Muscle layer of colon (tissue), 2 donors: ENCODE data around the gene GOLIM4.

Experiments
- H3K27ac ChIP-seq: one replicate; pipeline ENCODE4 v1.7.0; 2013; ENCODE audit warnings: low read depth, mild to moderate bottlenecking, low read length, moderate library complexity
- H3K27me3 ChIP-seq, 2 donors: one replicate each; pipeline ENCODE4 v1.7.0; 2013; ENCODE audit warnings: low read length in 2 of 2, mild to moderate bottlenecking in 2 of 2; ENCODE audit not compliant: insufficient read depth in 2 of 2, control insufficient read depth in 1 of 2
- H3K36me3 ChIP-seq: one replicate; pipeline ENCODE4 v1.7.0; 2013; ENCODE audit warnings: mild to moderate bottlenecking, low read length; ENCODE audit not compliant: insufficient read depth
- H3K4me1 ChIP-seq: one replicate; pipeline ENCODE4 v1.7.0; 2013; ENCODE audit warnings: mild to moderate bottlenecking, low read length; ENCODE audit not compliant: insufficient read depth
- H3K4me3 ChIP-seq, 2 donors: one replicate each; pipeline ENCODE4 v1.7.0; 2013; ENCODE audit warnings: low read length in 2 of 2, low read depth in 1 of 2, mild to moderate bottlenecking in 1 of 2, moderate library complexity in 1 of 2
- H3K9ac ChIP-seq: one replicate; pipeline ENCODE4 v1.7.0; 2013; ENCODE audit warnings: low read length
- H3K9me3 ChIP-seq: one replicate; pipeline ENCODE4 v1.7.0; 2013; ENCODE audit warnings: mild to moderate bottlenecking, low read length
- donor health status: abdominal sarcoma.
- donor health status: Adenocarcinoma of cecum.

The GOLIM4 gene

GRCh38 chr3:168040607-168041208 lies 55.0 kb downstream of the GOLIM4 start:
- Histone ChIP-seq H3K4me1 (no peaks in the 10 kb centered on the region), H3K36me3 (peaks cover 8% of the 10 kb centered on the region), H3K27me3 (no peaks in the 10 kb centered on the region), H3K4me3 (no peak overlapping the region), H3K27ac (no peak overlapping the region), H3K9me3 (no peaks in the 10 kb centered on the region), H3K9ac (no peak overlapping the region)

GRCh38 chr3:168037020-168037419 lies 58.7 kb downstream of the GOLIM4 start:
- no peak overlapping the region for H3K27ac ChIP-seq

DNA sequence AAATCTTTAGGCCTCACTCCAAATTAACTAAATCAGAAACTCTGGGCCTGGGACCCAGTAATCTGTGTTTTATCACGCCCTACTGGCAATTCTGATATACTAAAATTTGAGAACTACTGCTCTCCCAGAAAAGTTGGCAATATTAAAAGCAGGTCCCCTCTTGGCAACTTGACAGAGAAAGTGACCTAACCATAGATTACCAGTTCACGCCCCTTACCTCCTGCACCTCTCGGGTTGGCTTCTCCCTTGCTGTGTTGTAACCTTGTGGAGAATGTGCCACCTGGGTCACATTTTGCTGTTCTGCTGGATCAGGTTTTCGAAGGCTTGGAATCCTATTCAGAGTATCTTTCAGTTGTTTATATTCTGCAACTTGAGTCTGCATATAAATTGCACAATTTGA lies 59.1 kb downstream of the GOLIM4 start:
- Histone ChIP-seq H3K4me3 (no peak overlapping the region), H3K36me3 (peaks cover 18% of the 10 kb centered on the region), H3K4me1 (peaks cover 9% of the 10 kb centered on the region), H3K27ac (no peak overlapping the region), H3K9me3 (no peaks in the 10 kb centered on the region), H3K9ac (no peak overlapping the region), H3K27me3 (no peaks in the 10 kb centered on the region)

More at GRCh38 chr3:168037020-168037419, 58.7 kb downstream of the GOLIM4 start:
- Histone ChIP-seq H3K9me3 (no peaks in the 10 kb centered on the region), H3K36me3 (peaks cover 14% of the 10 kb centered on the region), H3K9ac (no peak overlapping the region), H3K4me1 (peaks cover 9% of the 10 kb centered on the region), H3K27me3 (no peaks in the 10 kb centered on the region), H3K4me3 (no peak overlapping the region)

DNA sequence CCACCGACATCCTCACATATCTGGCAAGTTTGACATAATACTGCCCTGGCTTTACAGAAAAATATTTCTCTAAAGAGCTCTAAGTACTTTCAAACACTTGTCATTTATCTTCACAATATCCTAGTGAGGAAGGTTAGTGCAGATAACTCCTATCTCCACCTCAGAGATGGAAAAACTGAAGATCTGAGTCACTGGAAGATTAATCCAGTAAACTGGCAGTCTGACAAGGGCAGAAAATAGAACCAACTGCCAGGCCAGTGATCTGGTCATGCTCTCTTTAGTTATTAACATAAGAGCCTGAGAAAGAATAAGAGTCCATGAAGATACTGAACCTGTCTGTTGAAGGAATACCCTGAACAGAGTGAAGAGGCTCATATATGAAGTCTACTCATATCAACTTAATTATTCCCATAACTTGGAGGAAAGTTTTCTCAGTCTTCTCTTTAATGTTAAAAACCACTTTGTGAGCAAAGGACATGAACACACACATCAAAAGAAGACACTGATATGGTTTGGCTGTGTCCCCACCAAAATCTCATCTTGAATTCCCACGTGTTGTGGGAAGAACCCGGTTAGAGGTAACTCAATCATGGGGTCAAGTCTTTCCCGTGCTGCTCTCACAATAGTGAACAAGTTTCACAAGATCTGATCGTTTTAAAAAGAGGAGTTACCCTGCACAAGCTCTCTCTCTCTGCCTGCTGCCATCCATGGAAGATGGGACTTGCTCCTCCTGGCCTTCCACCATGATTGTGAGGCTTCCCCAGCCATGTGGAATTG lies 61.4 kb downstream of the GOLIM4 start:
- no peaks in the 10 kb centered on the region for H3K27me3 ChIP-seq
- H3K4me3 ChIP-seq: no peak overlapping the region
- H3K9me3 ChIP-seq: no peaks in the 10 kb centered on the region
- no peak overlapping the region for H3K27ac ChIP-seq
- H3K4me1 ChIP-seq: peaks cover 9% of the 10 kb centered on the region
- no peak overlapping the region for H3K9ac ChIP-seq
- peaks cover 24% of the 10 kb centered on the region for H3K36me3 ChIP-seq

DNA sequence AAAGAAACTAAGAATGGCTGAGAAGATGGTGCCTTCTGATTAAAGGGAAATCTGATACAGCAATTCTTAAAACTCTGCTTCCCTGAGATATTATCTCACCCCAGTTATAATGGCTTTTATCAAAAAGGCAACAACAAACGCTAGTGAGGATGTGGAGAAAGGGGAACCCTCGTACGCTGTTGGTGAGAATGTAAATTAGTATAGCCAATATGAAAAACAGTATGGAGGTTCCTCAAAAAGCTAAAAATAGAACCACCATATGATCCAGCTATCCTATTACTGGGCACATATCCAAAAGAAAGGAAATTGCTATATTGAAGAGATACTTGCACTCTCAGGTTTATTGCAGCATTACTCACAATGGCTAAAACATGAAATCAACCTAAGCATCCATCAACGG lies 65.1 kb downstream of the GOLIM4 start:
- H3K4me3 ChIP-seq: no peak overlapping the region
- H3K9ac ChIP-seq: no peak overlapping the region
- H3K36me3 ChIP-seq: peaks cover 26% of the 10 kb centered on the region
- H3K27ac ChIP-seq: no peak overlapping the region
- H3K4me1 ChIP-seq: peaks cover 12% of the 10 kb centered on the region
- no peaks in the 10 kb centered on the region for H3K27me3 ChIP-seq
- H3K9me3 ChIP-seq: no peaks in the 10 kb centered on the region

DNA sequence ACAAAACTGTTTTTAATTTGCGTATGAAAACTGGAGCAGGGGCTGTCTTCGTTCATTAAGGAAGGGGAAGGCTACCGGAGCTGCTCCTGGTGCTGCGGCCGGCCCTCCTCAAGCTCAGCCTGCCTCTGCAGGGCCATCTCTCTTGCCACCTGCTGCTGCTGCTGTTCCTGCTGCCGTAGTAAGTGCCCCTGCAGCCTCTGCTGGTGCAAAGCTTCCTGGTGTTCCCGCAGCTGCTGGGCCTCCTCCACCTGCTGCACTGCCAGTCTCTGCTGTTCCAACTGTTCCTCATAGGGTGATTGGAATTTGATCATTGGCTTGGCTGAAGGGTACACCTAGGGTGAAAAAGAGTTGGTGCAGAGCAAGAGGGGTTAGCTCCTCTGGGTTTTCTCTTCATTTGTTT lies 66.0 kb downstream of the GOLIM4 start:
- no peaks in the 10 kb centered on the region for H3K9me3 ChIP-seq
- no peak overlapping the region for H3K27ac ChIP-seq
- peaks cover 26% of the 10 kb centered on the region for H3K36me3 ChIP-seq
- no peak overlapping the region for H3K9ac ChIP-seq
- H3K4me1 ChIP-seq: peaks cover 16% of the 10 kb centered on the region
- no peaks in the 10 kb centered on the region for H3K27me3 ChIP-seq
- no peak overlapping the region for H3K4me3 ChIP-seq

DNA sequence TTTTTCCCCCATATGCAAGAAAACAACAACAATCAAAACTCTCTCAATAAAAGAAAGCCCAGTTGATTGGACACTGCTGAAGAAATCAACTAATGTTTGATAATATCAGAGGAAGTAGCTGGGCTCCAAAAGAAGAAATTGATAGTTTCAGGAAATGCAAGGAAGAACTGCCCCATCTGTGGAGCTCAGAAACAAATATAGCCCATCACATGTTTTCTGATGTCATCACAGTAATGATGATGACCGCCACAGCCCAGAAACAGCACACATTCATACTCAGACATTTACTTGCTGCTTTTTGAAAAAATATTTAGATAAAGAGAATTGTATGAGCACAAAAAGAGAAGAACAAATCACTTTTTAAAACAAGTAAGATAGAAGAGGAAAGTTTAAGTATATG lies 67.6 kb downstream of the GOLIM4 start:
- H3K9ac ChIP-seq: no peak overlapping the region
- H3K27ac ChIP-seq: no peak overlapping the region
- H3K4me3 ChIP-seq: no peak overlapping the region
- H3K9me3 ChIP-seq: no peaks in the 10 kb centered on the region
- H3K4me1 ChIP-seq: peaks cover 13% of the 10 kb centered on the region
- H3K36me3 ChIP-seq: peaks cover 41% of the 10 kb centered on the region
- H3K27me3 ChIP-seq: no peaks in the 10 kb centered on the region

- no peak overlapping the region for H3K9ac ChIP-seq
- H3K4me1 ChIP-seq: peaks cover 13% of the 10 kb centered on the region
- no peak overlapping the region for H3K4me3 ChIP-seq
- H3K27ac ChIP-seq: no peak overlapping the region
- H3K36me3 ChIP-seq: peaks cover 46% of the 10 kb centered on the region
- no peaks in the 10 kb centered on the region for H3K9me3 ChIP-seq
- no peaks in the 10 kb centered on the region for H3K27me3 ChIP-seq
Measured at GRCh38 chr3:168026764-168027163, 69.0 kb downstream of the GOLIM4 start.

GRCh38 chr3:168025076-168025475 lies 70.6 kb downstream of the GOLIM4 start:
- no peak overlapping the region for H3K27ac ChIP-seq

DNA sequence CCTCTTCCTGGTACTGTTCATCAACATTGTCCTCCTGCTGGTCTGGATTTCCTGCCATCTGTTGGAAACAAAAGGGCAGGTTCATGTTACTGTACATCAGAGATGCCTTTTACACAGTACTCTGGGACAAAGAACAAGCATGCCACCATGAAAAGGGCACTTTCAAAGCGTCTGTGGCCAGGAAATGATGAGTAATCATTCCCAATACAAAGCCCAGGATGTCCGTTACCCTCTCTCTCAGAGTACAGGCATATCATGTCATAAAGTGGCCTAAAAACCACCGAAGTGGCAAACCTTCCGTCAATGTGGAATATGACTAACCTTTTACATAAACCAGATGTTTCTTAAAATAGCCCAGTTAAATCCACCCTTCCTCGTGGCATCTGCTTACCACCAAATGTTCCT lies 71.2 kb downstream of the GOLIM4 start:
- no peaks in the 10 kb centered on the region for H3K27me3 ChIP-seq
- peaks cover 13% of the 10 kb centered on the region for H3K4me1 ChIP-seq
- peaks cover 45% of the 10 kb centered on the region for H3K36me3 ChIP-seq
- no peak overlapping the region for H3K9ac ChIP-seq
- no peaks in the 10 kb centered on the region for H3K9me3 ChIP-seq
- no peak overlapping the region for H3K4me3 ChIP-seq
- no peak overlapping the region for H3K27ac ChIP-seq

More at GRCh38 chr3:168025076-168025475, 70.6 kb downstream of the GOLIM4 start:
- H3K9ac ChIP-seq: no peak overlapping the region
- H3K27me3 ChIP-seq: no peaks in the 10 kb centered on the region
- H3K4me1 ChIP-seq: peaks cover 13% of the 10 kb centered on the region
- H3K36me3 ChIP-seq: peaks cover 50% of the 10 kb centered on the region
- H3K4me3 ChIP-seq: no peak overlapping the region
- no peaks in the 10 kb centered on the region for H3K9me3 ChIP-seq

GRCh38 chr3:168021737-168022450 lies 73.8 kb downstream of the GOLIM4 start:
- Histone ChIP-seq H3K4me3 (no peak overlapping the region), H3K27me3 (no peaks in the 10 kb centered on the region), H3K36me3 (peaks cover 44% of the 10 kb centered on the region)

More at GRCh38 chr3:168021737-168022450, 73.8 kb downstream of the GOLIM4 start:
- no peak overlapping the region for H3K27ac ChIP-seq
- H3K4me1 ChIP-seq: peaks cover 10% of the 10 kb centered on the region
- H3K9ac ChIP-seq: no peak overlapping the region
- no peaks in the 10 kb centered on the region for H3K9me3 ChIP-seq
